ENCODE data around the gene RTRAF. TPM values are rescaled to one million over a fixed set of nuclear protein-coding genes. Genes with fewer than 3 reads are reported as not detected.

Gene RTRAF
- total RNA-seq, 1 experiment from 2014 or later = 93.7 TPM

DNA sequence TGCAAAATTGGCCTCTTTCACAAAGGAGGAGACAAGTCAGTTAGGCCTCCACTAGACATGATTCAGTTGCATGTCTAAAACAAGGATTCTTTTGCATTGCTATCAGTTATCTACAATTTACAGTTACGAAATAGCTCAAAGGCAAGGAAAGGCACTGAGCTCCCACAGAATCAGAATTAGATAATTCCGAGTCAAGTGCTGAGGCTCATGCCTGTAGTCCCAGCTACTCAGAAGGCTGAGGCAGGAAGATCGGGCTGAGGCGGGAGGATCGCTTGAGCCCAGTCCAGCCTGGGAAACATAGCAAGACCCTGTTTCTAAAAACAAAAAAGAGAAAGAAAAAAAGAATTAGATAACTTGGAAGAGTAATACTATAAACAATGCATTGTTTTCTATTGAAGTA, 12.3 kb upstream of the RTRAF start:
- Histone ChIP-seq H3K27me3 (ENCODE audit: control insufficient read depth, insufficient read depth, low read length) (no peaks in the 10 kb centered on the region), H3K36me3 (ENCODE audit: control insufficient read depth, insufficient read depth, low read length) (no peaks in the 10 kb centered on the region), H3K27ac (ENCODE audit: low read length) (no peak overlapping the region), H3K9me3 (ENCODE audit: control insufficient read depth, insufficient read depth, low read depth, low read length) (no peaks in the 10 kb centered on the region), H3K4me1 (ENCODE audit: control insufficient read depth, insufficient read depth, low read length) (no peaks in the 10 kb centered on the region), H3K4me3 (ENCODE audit: low read depth in 2 of 2, low read length in 2 of 2) (no peak overlapping the region)
- TF ChIP-seq TCF7L2 (IDR thresholded peaks at IDR 0.05; ENCODE audit: low read depth, low read length) = no peak
- no peak for TF ChIP-seq POLR2AphosphoS5 (IDR thresholded peaks at IDR 0.05; ENCODE audit: low read depth, low read length)
- no peak for TF ChIP-seq SIN3A (IDR thresholded peaks at IDR 0.05; ENCODE audit: borderline replicate concordance, insufficient read depth, low read depth, low read length)
- TF ChIP-seq, protein P1, sequence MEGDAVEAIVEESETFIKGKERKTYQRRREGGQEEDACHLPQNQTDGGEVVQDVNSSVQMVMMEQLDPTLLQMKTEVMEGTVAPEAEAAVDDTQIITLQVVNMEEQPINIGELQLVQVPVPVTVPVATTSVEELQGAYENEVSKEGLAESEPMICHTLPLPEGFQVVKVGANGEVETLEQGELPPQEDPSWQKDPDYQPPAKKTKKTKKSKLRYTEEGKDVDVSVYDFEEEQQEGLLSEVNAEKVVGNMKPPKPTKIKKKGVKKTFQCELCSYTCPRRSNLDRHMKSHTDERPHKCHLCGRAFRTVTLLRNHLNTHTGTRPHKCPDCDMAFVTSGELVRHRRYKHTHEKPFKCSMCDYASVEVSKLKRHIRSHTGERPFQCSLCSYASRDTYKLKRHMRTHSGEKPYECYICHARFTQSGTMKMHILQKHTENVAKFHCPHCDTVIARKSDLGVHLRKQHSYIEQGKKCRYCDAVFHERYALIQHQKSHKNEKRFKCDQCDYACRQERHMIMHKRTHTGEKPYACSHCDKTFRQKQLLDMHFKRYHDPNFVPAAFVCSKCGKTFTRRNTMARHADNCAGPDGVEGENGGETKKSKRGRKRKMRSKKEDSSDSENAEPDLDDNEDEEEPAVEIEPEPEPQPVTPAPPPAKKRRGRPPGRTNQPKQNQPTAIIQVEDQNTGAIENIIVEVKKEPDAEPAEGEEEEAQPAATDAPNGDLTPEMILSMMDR (IDR thresholded peaks at IDR 0.05) = no peak
- TF ChIP-seq, protein P2, sequence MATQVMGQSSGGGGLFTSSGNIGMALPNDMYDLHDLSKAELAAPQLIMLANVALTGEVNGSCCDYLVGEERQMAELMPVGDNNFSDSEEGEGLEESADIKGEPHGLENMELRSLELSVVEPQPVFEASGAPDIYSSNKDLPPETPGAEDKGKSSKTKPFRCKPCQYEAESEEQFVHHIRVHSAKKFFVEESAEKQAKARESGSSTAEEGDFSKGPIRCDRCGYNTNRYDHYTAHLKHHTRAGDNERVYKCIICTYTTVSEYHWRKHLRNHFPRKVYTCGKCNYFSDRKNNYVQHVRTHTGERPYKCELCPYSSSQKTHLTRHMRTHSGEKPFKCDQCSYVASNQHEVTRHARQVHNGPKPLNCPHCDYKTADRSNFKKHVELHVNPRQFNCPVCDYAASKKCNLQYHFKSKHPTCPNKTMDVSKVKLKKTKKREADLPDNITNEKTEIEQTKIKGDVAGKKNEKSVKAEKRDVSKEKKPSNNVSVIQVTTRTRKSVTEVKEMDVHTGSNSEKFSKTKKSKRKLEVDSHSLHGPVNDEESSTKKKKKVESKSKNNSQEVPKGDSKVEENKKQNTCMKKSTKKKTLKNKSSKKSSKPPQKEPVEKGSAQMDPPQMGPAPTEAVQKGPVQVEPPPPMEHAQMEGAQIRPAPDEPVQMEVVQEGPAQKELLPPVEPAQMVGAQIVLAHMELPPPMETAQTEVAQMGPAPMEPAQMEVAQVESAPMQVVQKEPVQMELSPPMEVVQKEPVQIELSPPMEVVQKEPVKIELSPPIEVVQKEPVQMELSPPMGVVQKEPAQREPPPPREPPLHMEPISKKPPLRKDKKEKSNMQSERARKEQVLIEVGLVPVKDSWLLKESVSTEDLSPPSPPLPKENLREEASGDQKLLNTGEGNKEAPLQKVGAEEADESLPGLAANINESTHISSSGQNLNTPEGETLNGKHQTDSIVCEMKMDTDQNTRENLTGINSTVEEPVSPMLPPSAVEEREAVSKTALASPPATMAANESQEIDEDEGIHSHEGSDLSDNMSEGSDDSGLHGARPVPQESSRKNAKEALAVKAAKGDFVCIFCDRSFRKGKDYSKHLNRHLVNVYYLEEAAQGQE (IDR thresholded peaks at IDR 0.05; ENCODE audit: insufficient read depth in 1 of 2, low read depth in 2 of 2, low read length in 1 of 2) = no peak
- no peak for DNase-seq (ENCODE audit: low read depth, low spot score)
- in situ Hi-C loops (cut with HindIII; ENCODE audit: low pct_unique_long_range_greater_than_20kb, low sequenced_read_pairs) = no loop called here
- no TSS peak for BruUV-seq (replicated peaks)
- CTCF ChIA-PET = no interaction called here
- no peak for ATAC-seq
- intact Hi-C loops (cut with micrococcal nuclease; ENCODE audit: unreplicated experiment) = loop anchor here (5.0 kb wide), 1 partner anchor 195 kb away; no protein-coding TSS in a partner anchor
- POLR2A ChIA-PET = no interaction called here

DNA sequence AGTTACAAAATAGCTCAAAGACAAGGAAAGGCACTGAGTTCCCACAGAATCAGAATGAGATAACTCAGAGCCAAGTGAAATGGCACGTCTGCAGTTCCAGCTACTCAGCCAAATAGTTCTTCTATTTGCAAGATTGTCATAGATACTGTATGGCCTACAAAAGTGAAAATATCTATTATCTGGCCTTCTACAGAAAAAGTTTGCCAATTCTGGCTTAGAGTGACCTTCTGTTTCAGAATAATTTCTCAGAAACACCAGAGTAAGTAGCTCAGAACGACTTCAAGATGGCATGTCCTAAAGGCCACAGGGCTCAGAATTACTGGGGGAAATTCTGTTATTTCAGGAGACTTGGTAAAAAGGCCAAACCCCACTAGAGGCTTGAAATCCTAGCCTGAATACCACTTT, 10.7 kb upstream of the RTRAF start:
- no peak overlapping the region for H3K27ac ChIP-seq (ENCODE audit: low read length)
- ChIA-PET CTCF (interaction anchor here (0.5 to 0.7 kb wide), 2 partner anchors 53 to 395 kb away, joined by 3 read pairs; no protein-coding TSS in a partner anchor), POLR2A (no interaction called here)
- H3K36me3 ChIP-seq (ENCODE audit: control insufficient read depth, insufficient read depth, low read length) = no peaks in the 10 kb centered on the region
- H3K9me3 ChIP-seq (ENCODE audit: control insufficient read depth, insufficient read depth, low read depth, low read length) = no peaks in the 10 kb centered on the region
- no peak overlapping the region for H3K4me3 ChIP-seq (ENCODE audit: low read depth in 2 of 2, low read length in 2 of 2)
- in situ Hi-C loops (cut with HindIII; ENCODE audit: low pct_unique_long_range_greater_than_20kb, low sequenced_read_pairs) (no loop called here), intact Hi-C loops (cut with micrococcal nuclease; ENCODE audit: unreplicated experiment) (loop anchor here (5.0 kb wide), 1 partner anchor 196 kb away; no protein-coding TSS in a partner anchor)
- no peaks in the 10 kb centered on the region for H3K27me3 ChIP-seq (ENCODE audit: control insufficient read depth, insufficient read depth, low read length)
- no TSS peak for BruUV-seq (replicated peaks)
- DNase-seq (ENCODE audit: low read depth, low spot score) (no peak), ATAC-seq (no peak)
- no peaks in the 10 kb centered on the region for H3K4me1 ChIP-seq (ENCODE audit: control insufficient read depth, insufficient read depth, low read length)
- no peak for TF ChIP-seq POLR2AphosphoS5 (IDR thresholded peaks at IDR 0.05; ENCODE audit: low read depth, low read length)
- no peak for TF ChIP-seq TCF7L2 (IDR thresholded peaks at IDR 0.05; ENCODE audit: low read depth, low read length)
- no peak for TF ChIP-seq SIN3A (IDR thresholded peaks at IDR 0.05; ENCODE audit: borderline replicate concordance, insufficient read depth, low read depth, low read length)
- TF ChIP-seq, protein P1 (IDR thresholded peaks at IDR 0.05) = no peak
- TF ChIP-seq, protein P2 (IDR thresholded peaks at IDR 0.05; ENCODE audit: insufficient read depth in 1 of 2, low read depth in 2 of 2, low read length in 1 of 2) = no peak
